DND-41 (cell line): ENCODE data around the gene FOXP4.

Source experiments
- ATAC-seq: fragments of 200-7000 bp; cut with Tn5 transposase; 3 replicates; pipeline ENCODE4 v1.9.1; 2021; ENCODE audit warnings: low read depth; ENCODE audit not compliant: insufficient read depth
- DNase-seq: peaks from one replicate; pipeline ENCODE4 v3.0.0-alpha.2; 2020
- H2AFZ ChIP-seq: 2 replicates; pipeline ENCODE4 v1.6.0; 2012; ENCODE audit warnings: low read depth, low read length
- H3K27ac ChIP-seq: 2 replicates; pipeline ENCODE4 v1.5.1; 2012; ENCODE audit warnings: low read length, inconsistent platforms
- H3K27me3 ChIP-seq: fragments of 200-600 bp; sonication (generic); 2 replicates; pipeline ENCODE4 v1.6.0; 2012; ENCODE audit warnings: low read length, mild to moderate bottlenecking, inconsistent platforms; ENCODE audit not compliant: insufficient read depth, poor library complexity
- H3K36me3 ChIP-seq: 2 replicates; pipeline ENCODE4 v1.5.1; 2012; ENCODE audit warnings: low read length, inconsistent platforms; ENCODE audit not compliant: insufficient read depth
- H3K4me1 ChIP-seq: 2 replicates; pipeline ENCODE4 v1.5.1; 2012; ENCODE audit warnings: mild to moderate bottlenecking, low read length; ENCODE audit not compliant: insufficient read depth
- H3K4me2 ChIP-seq: 2 replicates; pipeline ENCODE4 v1.6.0; 2012; ENCODE audit warnings: mild to moderate bottlenecking, moderate library complexity, low read length, inconsistent platforms; ENCODE audit not compliant: insufficient read depth
- H3K4me3 ChIP-seq, 2 experiments: fragments of 200-600 bp in 1 of 2; shearing (Covaris generic) in 1 of 2; 2 replicates each; pipeline ENCODE4 v1.5.1; 2012 to 2016; ENCODE audit warnings: inconsistent platforms in 2 of 2, low read length in 2 of 2, mild to moderate bottlenecking in 2 of 2, low read depth in 1 of 2, moderate library complexity in 1 of 2
- H3K79me2 ChIP-seq: 2 replicates; pipeline ENCODE4 v1.6.0; 2012; ENCODE audit warnings: low read length, inconsistent platforms; ENCODE audit not compliant: insufficient read depth
- H3K9ac ChIP-seq: 2 replicates; pipeline ENCODE4 v1.6.0; 2012; ENCODE audit warnings: low read depth, mild to moderate bottlenecking, inconsistent platforms, low read length, moderate library complexity
- H3K9me3 ChIP-seq: 2 replicates; pipeline ENCODE4 v1.5.1; 2012; ENCODE audit warnings: low read length, moderate library complexity, mild to moderate bottlenecking, inconsistent platforms; ENCODE audit not compliant: insufficient read depth, severe bottlenecking
- H4K20me1 ChIP-seq: 2 replicates; pipeline ENCODE4 v1.6.0; 2012; ENCODE audit warnings: low read length; ENCODE audit not compliant: insufficient read depth
- CTCF ChIP-seq: IDR thresholded peaks from 2 replicates; pipeline ENCODE4 v1.5.1; 2012; ENCODE audit warnings: borderline replicate concordance, low read length, moderate library complexity, mild to moderate bottlenecking; ENCODE audit not compliant: poor library complexity, severe bottlenecking; ENCODE audit errors: extremely low read depth
- EZH2 ChIP-seq: IDR thresholded peaks from 3 replicates; pipeline ENCODE4 v1.6.1; 2012; ENCODE audit warnings: borderline replicate concordance, low read depth, mild to moderate bottlenecking, moderate library complexity, low read length, inconsistent platforms; ENCODE audit not compliant: severe bottlenecking

Gene FOXP4

DNA sequence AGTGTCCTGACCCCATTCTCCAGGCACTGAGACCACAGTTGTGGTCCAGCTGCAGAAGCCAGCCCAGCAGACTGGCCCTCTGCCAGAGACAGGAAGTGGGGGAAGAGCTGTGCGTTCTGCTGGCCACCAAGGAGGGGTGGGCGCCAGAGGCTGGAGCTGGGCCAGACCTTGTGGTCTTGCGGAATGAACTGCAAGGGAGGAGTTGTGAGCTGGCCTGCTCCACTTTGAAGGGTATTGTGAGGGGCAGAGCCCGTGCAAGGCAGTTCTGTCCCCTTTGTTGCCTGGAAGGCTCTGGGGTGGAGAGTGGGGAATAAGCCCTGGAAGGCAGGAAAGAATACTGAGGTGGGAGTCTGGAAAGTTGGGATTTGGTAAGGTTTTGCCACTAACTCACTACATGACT is 88.5 kb downstream of the FOXP4 start:
- ATAC-seq (no peak), DNase-seq (no peak)
- TF ChIP-seq EZH2 (no peak), CTCF (no peak)
- H4K20me1 ChIP-seq: no peaks in the 10 kb centered on the region
- peaks cover 20% of the 10 kb centered on the region for H3K4me1 ChIP-seq
- no peak overlapping the region for H3K4me2 ChIP-seq
- H3K36me3 ChIP-seq: no peaks in the 10 kb centered on the region
- no peak overlapping the region for H3K27ac ChIP-seq
- no peaks in the 10 kb centered on the region for H3K9me3 ChIP-seq
- no peak overlapping the region for H2AFZ ChIP-seq
- no peak overlapping the region for H3K4me3 ChIP-seq
- no peaks in the 10 kb centered on the region for H3K79me2 ChIP-seq
- H3K27me3 ChIP-seq: peaks cover 11% of the 10 kb centered on the region
- H3K9ac ChIP-seq: no peak overlapping the region

GRCh38 chr6:41635365-41635764 is 89.2 kb downstream of the FOXP4 start:
- no peaks in the 10 kb centered on the region for H3K79me2 ChIP-seq
- H3K9ac ChIP-seq: no peak overlapping the region
- H3K27me3 ChIP-seq: peaks cover 11% of the 10 kb centered on the region
- DNase-seq: no peak
- H3K4me3 ChIP-seq: no peak overlapping the region
- H4K20me1 ChIP-seq: no peaks in the 10 kb centered on the region
- no peak for ATAC-seq
- no peak overlapping the region for H2AFZ ChIP-seq
- H3K4me1 ChIP-seq: peaks cover 23% of the 10 kb centered on the region
- no peaks in the 10 kb centered on the region for H3K9me3 ChIP-seq
- H3K36me3 ChIP-seq: no peaks in the 10 kb centered on the region
- TF ChIP-seq CTCF: no peak
- TF ChIP-seq EZH2: no peak
- H3K27ac ChIP-seq: no peak overlapping the region
- H3K4me2 ChIP-seq: no peak overlapping the region

- H3K4me1 ChIP-seq: peaks cover 23% of the 10 kb centered on the region
- no peaks in the 10 kb centered on the region for H3K79me2 ChIP-seq
- H4K20me1 ChIP-seq: no peaks in the 10 kb centered on the region; the same call in 1 of the 2 replicates
- no peak for TF ChIP-seq EZH2
- TF ChIP-seq CTCF: no peak
- no peak for ATAC-seq
- no peak overlapping the region for H3K4me2 ChIP-seq
- no peak overlapping the region for H3K9ac ChIP-seq
- no peaks in the 10 kb centered on the region for H3K9me3 ChIP-seq
- no peak overlapping the region for H3K4me3 ChIP-seq
- peaks cover 11% of the 10 kb centered on the region for H3K27me3 ChIP-seq
- DNase-seq: no peak
- H3K36me3 ChIP-seq: no peaks in the 10 kb centered on the region
- H3K27ac ChIP-seq: no peak overlapping the region
- H2AFZ ChIP-seq: no peak overlapping the region
Observed at GRCh38 chr6:41636833-41637193, 90.6 kb downstream of the FOXP4 start.
